CD4-positive, alpha-beta T cell treated with Interleukin-21 for 1 hour (primary cell): ENCODE data around the gene PAGE2.
A peak's percentile ranks its signal among the peaks of the same experiment; 100 is the strongest.
"Not testable (repeated sequence)": the region's sequence is repeated elsewhere in the genome, so short reads cannot be mapped to it uniquely, and the experiment has no call there.

Source experiments
- DNase-seq: peaks from one replicate; pipeline ENCODE4 v3.0.0-alpha.2; 2020

The PAGE2 gene

GRCh38 chrX:55127692-55128091, 38.9 kb downstream of the PAGE2 start:
- DNase-seq: no peak

GRCh38 chrX:55129361-55129760, 40.5 kb downstream of the PAGE2 start:
- no peak for DNase-seq

- no peak for DNase-seq
Measured at GRCh38 chrX:55130481-55130880, 41.7 kb downstream of the PAGE2 start.

DNA sequence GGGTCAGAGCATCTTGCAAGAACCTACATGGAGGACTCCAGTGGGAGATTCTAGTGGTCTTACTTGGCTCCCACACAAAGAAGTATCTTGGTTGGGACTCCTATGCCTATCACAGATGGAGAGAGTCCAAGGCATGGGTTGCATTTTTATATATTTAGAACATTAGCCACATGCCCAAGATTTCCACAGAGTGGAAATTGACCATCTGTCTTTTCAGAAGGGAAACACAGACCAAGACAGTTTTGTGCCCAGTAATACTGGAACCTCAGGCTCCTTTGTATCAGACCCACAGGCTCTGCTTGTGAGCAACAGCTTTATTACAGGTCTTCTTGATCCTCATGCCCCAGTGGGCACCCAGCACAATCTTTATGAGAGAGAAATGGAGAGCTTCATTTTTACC, 43.6 kb downstream of the PAGE2 start:
- DNase-seq: no peak

DNA sequence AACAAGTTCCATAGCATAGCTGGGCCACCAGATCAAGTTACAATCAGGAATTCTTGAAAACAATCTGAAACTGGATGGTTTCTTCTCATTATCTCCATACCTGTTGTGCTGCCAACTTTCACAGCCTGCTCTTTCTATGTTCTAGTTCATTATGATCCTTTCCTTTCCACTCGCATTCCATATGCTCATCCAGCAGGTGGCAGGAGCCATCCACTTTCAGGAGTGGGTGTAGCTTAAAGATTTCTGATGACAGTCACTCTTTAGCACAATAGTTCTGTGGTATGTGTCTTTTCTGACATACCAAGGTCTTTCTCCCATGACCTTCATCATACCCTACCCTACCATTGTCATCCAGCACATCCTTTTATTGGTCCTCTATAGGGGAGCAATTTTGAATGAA, 46.4 kb downstream of the PAGE2 start:
- DNase-seq: peak; percentile 30

DNA sequence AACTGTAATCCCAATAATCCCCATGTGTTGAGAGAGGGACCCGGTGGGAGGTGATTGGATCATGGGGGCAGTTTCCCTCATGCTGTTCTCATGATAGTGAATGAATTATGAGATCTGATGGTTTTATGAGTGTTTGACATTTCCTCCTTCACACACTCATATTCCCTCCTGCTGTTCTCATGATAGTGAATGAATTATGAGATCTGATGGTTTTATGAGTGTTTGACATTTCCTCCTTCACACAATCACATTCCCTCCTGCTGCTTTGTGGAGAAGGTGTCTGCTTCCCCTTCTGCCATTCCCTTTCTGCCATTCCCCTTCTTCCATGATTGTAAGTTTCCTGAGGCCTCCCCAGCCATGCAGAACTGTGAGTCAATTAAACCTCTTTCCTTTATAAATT, 52.0 kb downstream of the PAGE2 start:
- not testable (repeated sequence) for DNase-seq
